HCT116 (cell line): ENCODE measurements around the gene EPHA8. TPM values are rescaled to one million over a fixed set of nuclear protein-coding genes. Genes with fewer than 3 reads are reported as not detected.

Source experiments
- ATAC-seq: fragments of 200-7000 bp; cut with Tn5 transposase; 2 replicates; pipeline ENCODE4 v1.9.1; 2020; ENCODE audit warnings: mild to moderate bottlenecking, moderate library complexity
- BruUV-seq: library from RNA; stranded (reverse); fragments of 400-500 nt; replicated peaks from 2 replicates; lab custom pipeline; 2021; lab: Mats Ljungman, UMichigan
- CTCF ChIA-PET: fragments of 300-600 bp; sonication (Branson Sonifier 250); formaldehyde crosslinking; loops from one replicate; lab custom pipeline; 2021; ENCODE audit warnings: antibody characterized with exemption; lab: Charles Lee
- POLR2A ChIA-PET: fragments of 300-600, 350-600 bp; sonication (Branson Sonifier 250); formaldehyde crosslinking; loops from one replicate; lab custom pipeline; 2021; ENCODE audit warnings: antibody characterized with exemption; lab: Charles Lee
- RAD21 ChIA-PET, 2 experiments: fragments of 300-600 bp; sonication (Branson Sonifier 250); formaldehyde crosslinking; loops; one replicate each; lab custom pipeline; 2023; ENCODE audit warnings: low total read pairs in 2 of 2; ENCODE audit not compliant: uncharacterized antibody in 2 of 2, unreplicated experiment in 2 of 2, low non-redundant PET in 1 of 2; lab: Charles Lee
- DNase-seq: peaks from one replicate; pipeline ENCODE4 v3.0.0-alpha.2; 2010; ENCODE audit warnings: low read depth, low spot score
- H2AFZ ChIP-seq: fragments of 200-600 bp; shearing (Covaris generic), sonication (generic); 2 replicates; pipeline ENCODE4 v1.6.1; 2017; ENCODE audit warnings: low read depth, mixed run types, mixed read lengths, antibody characterized with exemption, low read length; ENCODE audit not compliant: poor library complexity, severe bottlenecking
- H3K27ac ChIP-seq: 2 replicates; pipeline ENCODE4 v1.5.1; 2012; ENCODE audit warnings: low read depth, low read length
- H3K27me3 ChIP-seq: fragments of 200-600 bp; sonication (generic); 2 replicates; pipeline ENCODE4 v1.6.1; 2016; ENCODE audit warnings: mixed run types, low read length, mixed read lengths; ENCODE audit not compliant: insufficient read depth
- H3K36me3 ChIP-seq, 2 experiments: fragments of 200-500 bp in 1 of 2; fragments of 200-600 bp in 1 of 2; sonication (Bioruptor generic) in 1 of 2; sonication (generic) in 1 of 2; 2 replicates each; pipeline versions ENCODE4 v1.5.1 to v1.6.1; 2014 to 2016; ENCODE audit warnings: low read length in 2 of 2, inconsistent platforms in 1 of 2, mixed read lengths in 1 of 2, mixed run types in 1 of 2; ENCODE audit not compliant: insufficient read depth in 2 of 2, control insufficient read depth in 1 of 2
- H3K4me1 ChIP-seq, 2 experiments: fragments of 200-600 bp in 1 of 2; sonication (generic) in 1 of 2; 2 replicates each; pipeline versions ENCODE4 v1.5.1 to v1.6.1; 2012 to 2017; ENCODE audit warnings: low read length in 2 of 2, inconsistent platforms in 1 of 2, mild to moderate bottlenecking in 1 of 2, mixed read lengths in 1 of 2, mixed run types in 1 of 2, moderate library complexity in 1 of 2; ENCODE audit not compliant: insufficient read depth in 2 of 2, control insufficient read depth in 1 of 2
- H3K4me2 ChIP-seq: fragments of 200-600 bp; sonication (generic); 2 replicates; pipeline ENCODE4 v1.6.1; 2017; ENCODE audit warnings: mixed run types, low read length, mixed read lengths
- H3K4me3 ChIP-seq, 2 experiments: fragments of 200-600 bp in 1 of 2; sonication (generic) in 1 of 2; replicated peaks in 1 of 2; 2 replicates each; pipeline ENCODE4 v1.5.1; 2011 to 2016; ENCODE audit warnings: low read length in 2 of 2, control low read depth in 1 of 2, low read depth in 1 of 2, mild to moderate bottlenecking in 1 of 2, mixed read lengths in 1 of 2, mixed run types in 1 of 2
- H3K79me2 ChIP-seq: fragments of 200-600 bp; sonication (generic); 2 replicates; pipeline ENCODE4 v1.6.1; 2017; ENCODE audit warnings: mild to moderate bottlenecking, mixed run types, low read length, moderate library complexity, mixed read lengths; ENCODE audit not compliant: insufficient read depth
- H3K9ac ChIP-seq: fragments of 200-600 bp; sonication (generic); 2 replicates; pipeline ENCODE4 v1.6.1; 2016; ENCODE audit warnings: low read length, mixed read lengths
- H3K9me2 ChIP-seq: fragments of 200-600 bp; sonication (generic), shearing (Covaris generic); 2 replicates; pipeline ENCODE4 v1.6.1; 2017; ENCODE audit warnings: mixed run types, mild to moderate bottlenecking, moderate library complexity; ENCODE audit not compliant: insufficient read depth
- H3K9me3 ChIP-seq, 2 experiments: fragments of 200-500 bp in 1 of 2; fragments of 200-600 bp in 1 of 2; sonication (Bioruptor generic) in 1 of 2; sonication (generic) in 1 of 2; 2 replicates each; pipeline ENCODE4 v1.6.1; 2014 to 2017; ENCODE audit warnings: low read length in 2 of 2, mixed read lengths in 2 of 2, inconsistent platforms in 1 of 2, low read depth in 1 of 2, mild to moderate bottlenecking in 1 of 2, mixed run types in 1 of 2, moderate library complexity in 1 of 2; ENCODE audit not compliant: control insufficient read depth in 1 of 2, insufficient read depth in 1 of 2
- H4K20me1 ChIP-seq: fragments of 200-600 bp; sonication (generic), shearing (Covaris generic); 2 replicates; pipeline ENCODE4 v1.6.1; 2017; ENCODE audit warnings: mixed run types, mild to moderate bottlenecking, moderate library complexity; ENCODE audit not compliant: insufficient read depth
- ATF3 ChIP-seq: IDR thresholded peaks from 2 replicates; pipeline ENCODE4 v1.6.1; 2012
- CBX3 ChIP-seq: IDR thresholded peaks from 2 replicates; pipeline ENCODE4 v1.6.1; 2012; ENCODE audit warnings: low read depth
- EZH2phosphoT487 ChIP-seq: fragments of 200-600 bp; IDR thresholded peaks from 2 replicates; pipeline ENCODE4 v1.6.1; 2018; ENCODE audit warnings: antibody characterized with exemption, borderline replicate concordance
- JUND ChIP-seq: IDR thresholded peaks from 2 replicates; pipeline ENCODE4 v1.6.1; 2012
- RAD21 ChIP-seq: IDR thresholded peaks from 2 replicates; pipeline ENCODE4 v1.6.1; 2012; ENCODE audit warnings: low read depth, mild to moderate bottlenecking
- SRF ChIP-seq: IDR thresholded peaks from 2 replicates; pipeline ENCODE4 v1.6.1; 2012; ENCODE audit warnings: low read depth
- TCF7L2 ChIP-seq: IDR thresholded peaks from 2 replicates; pipeline ENCODE4 v1.7.0; 2011; ENCODE audit warnings: borderline replicate concordance, inconsistent platforms; ENCODE audit not compliant: insufficient read depth, insufficient read length; ENCODE audit errors: extremely low read depth
- YY1 ChIP-seq: IDR thresholded peaks from 2 replicates; pipeline ENCODE4 v1.6.1; 2011; ENCODE audit warnings: low read length, low read depth, moderate library complexity, mild to moderate bottlenecking; ENCODE audit not compliant: insufficient replicate concordance; ENCODE audit errors: extremely low read depth
- ZBTB33 ChIP-seq: IDR thresholded peaks from 2 replicates; pipeline ENCODE4 v1.6.1; 2011; ENCODE audit warnings: mild to moderate bottlenecking, low read length, moderate library complexity; ENCODE audit not compliant: insufficient replicate concordance; ENCODE audit errors: extremely low read depth
- ZFX ChIP-seq: fragments of 450-650 bp; IDR thresholded peaks from 2 replicates; pipeline ENCODE4 v1.6.1; 2017
- ZNF274 ChIP-seq: fragments of 200-500 bp; sonication (Bioruptor generic); IDR thresholded peaks from 2 replicates; pipeline ENCODE4 v1.6.1; 2014; ENCODE audit warnings: mild to moderate bottlenecking, low read depth, low read length, inconsistent platforms
- intact Hi-C: fragments of 100-400 bp; cut with micrococcal nuclease; formaldehyde crosslinking; loops from 2 replicates; pipeline ENCODE4 v1.10.0; 2022
- total RNA-seq: library from RNA; stranded (reverse); gene quantifications from one replicate; pipeline ENCODE4 v1.2.1, GENCODE V29; 2021; ENCODE audit not compliant: unreplicated experiment

Gene EPHA8
- total RNA-seq, 1 experiment from 2014 or later: 0.30 TPM

- Histone ChIP-seq H3K9me2 (no peaks in the 10 kb centered on the region), H4K20me1 (no peaks in the 10 kb centered on the region), H3K27me3 (no peaks in the 10 kb centered on the region), H3K27ac (no peak overlapping the region), H3K36me3 (no peaks in the 10 kb centered on the region), H3K79me2 (no peaks in the 10 kb centered on the region), H3K9ac (no peak overlapping the region), H3K4me2 (peak overlapping the region; percentile 69), H3K4me1 (peaks cover 7 to 13% of the 10 kb centered on the region in 2 experiments), H3K4me3 (peak overlapping the region; percentile 18 to 39), H3K9me3 (no peaks in the 10 kb centered on the region), H2AFZ (no peak overlapping the region)
- DNase-seq (peak; percentile 23), ATAC-seq (peak; percentile 95)
- intact Hi-C loops: no loop called here
- RAD21 ChIA-PET: no interaction called here
- POLR2A ChIA-PET: no interaction called here
- TF ChIP-seq RAD21 (no peak), JUND (no peak), ZFX (no peak), ZBTB33 (no peak), EZH2phosphoT487 (no peak), ATF3 (no peak), CBX3 (no peak), YY1 (no peak), TCF7L2 (no peak), SRF (no peak), ZNF274 (no peak)
- BruUV-seq: no TSS peak
- CTCF ChIA-PET: no interaction called here
Observed at GRCh38 chr1:22592919-22593790, 29.9 kb downstream of the EPHA8 start.
